ENCODE data around the gene LMCD1.

The LMCD1 gene

GRCh38 chr3:8542190-8543135 is 40.8 kb downstream of the LMCD1 start:
- Histone ChIP-seq H3K4me2 (ENCODE audit: low read length) (no peak overlapping the region), H3K27me3 (ENCODE audit: control insufficient read depth, insufficient read depth, low read length) (no peaks in the 10 kb centered on the region), H2AFZ (no peak overlapping the region), H3K27ac (no peak overlapping the region), H3K4me3 (ENCODE audit: low read depth, low read length) (no peak overlapping the region), H3K79me2 (no peaks in the 10 kb centered on the region), H3K9ac (no peak overlapping the region), H3K36me3 (ENCODE audit: control insufficient read depth, insufficient read depth, low read length) (no peaks in the 10 kb centered on the region), H3K9me3 (ENCODE audit: control insufficient read depth, low read length) (no peaks in the 10 kb centered on the region), H3K4me1 (no peaks in the 10 kb centered on the region)
- TF ChIP-seq CTCF (IDR thresholded peaks at IDR 0.05), result no peak

- H3K27ac ChIP-seq, result no peak overlapping the region
- H3K9me3 ChIP-seq (ENCODE audit: control insufficient read depth, low read length), result no peaks in the 10 kb centered on the region
- H3K4me3 ChIP-seq (ENCODE audit: low read depth, low read length), result no peak overlapping the region
- H3K9ac ChIP-seq, result no peak overlapping the region
- no peak overlapping the region for H2AFZ ChIP-seq
- H3K36me3 ChIP-seq (ENCODE audit: control insufficient read depth, insufficient read depth, low read length), result no peaks in the 10 kb centered on the region
- H3K4me1 ChIP-seq, result no peaks in the 10 kb centered on the region
- H3K79me2 ChIP-seq, result no peaks in the 10 kb centered on the region
- no peak overlapping the region for H3K4me2 ChIP-seq (ENCODE audit: low read length)
- H3K27me3 ChIP-seq (ENCODE audit: control insufficient read depth, insufficient read depth, low read length), result no peaks in the 10 kb centered on the region
- TF ChIP-seq CTCF (IDR thresholded peaks at IDR 0.05), result no peak
Measured at GRCh38 chr3:8546609-8547008, 45.0 kb downstream of the LMCD1 start.

GRCh38 chr3:8548502-8549275 is 47.1 kb downstream of the LMCD1 start:
- TF ChIP-seq CTCF (IDR thresholded peaks at IDR 0.05), result no peak
- Histone ChIP-seq H3K79me2 (no peaks in the 10 kb centered on the region), H3K27me3 (ENCODE audit: control insufficient read depth, insufficient read depth, low read length) (no peaks in the 10 kb centered on the region), H2AFZ (no peak overlapping the region), H3K27ac (no peak overlapping the region), H3K9me3 (ENCODE audit: control insufficient read depth, low read length) (no peaks in the 10 kb centered on the region), H3K4me1 (no peaks in the 10 kb centered on the region), H3K9ac (no peak overlapping the region), H3K4me3 (ENCODE audit: low read depth, low read length) (no peak overlapping the region), H3K4me2 (ENCODE audit: low read length) (no peak overlapping the region), H3K36me3 (ENCODE audit: control insufficient read depth, insufficient read depth, low read length) (no peaks in the 10 kb centered on the region)

- no peak overlapping the region for H3K4me3 ChIP-seq (ENCODE audit: low read depth, low read length)
- no peak overlapping the region for H3K27ac ChIP-seq
- H3K79me2 ChIP-seq, result no peaks in the 10 kb centered on the region
- H3K9ac ChIP-seq, result no peak overlapping the region
- H3K4me2 ChIP-seq (ENCODE audit: low read length), result no peak overlapping the region
- H3K27me3 ChIP-seq (ENCODE audit: control insufficient read depth, insufficient read depth, low read length), result no peaks in the 10 kb centered on the region
- H3K36me3 ChIP-seq (ENCODE audit: control insufficient read depth, insufficient read depth, low read length), result no peaks in the 10 kb centered on the region
- H2AFZ ChIP-seq, result no peak overlapping the region
- TF ChIP-seq CTCF (IDR thresholded peaks at IDR 0.05), result no peak
- H3K9me3 ChIP-seq (ENCODE audit: control insufficient read depth, low read length), result no peaks in the 10 kb centered on the region
- H3K4me1 ChIP-seq, result no peaks in the 10 kb centered on the region
Measured at GRCh38 chr3:8549354-8549753, 47.7 kb downstream of the LMCD1 start.
